NCI-H526 (cell line): ENCODE measurements around the gene MYL11.
"Not testable (repeated sequence)": the region's sequence is repeated elsewhere in the genome, so short reads cannot be mapped to it uniquely, and the experiment has no call there.

Source experiments
- DNase-seq, 2 experiments: peaks; one replicate each; lab custom pipeline; 2025; lab: John Stamatoyannopoulos, UW

The MYL11 gene, protein sequence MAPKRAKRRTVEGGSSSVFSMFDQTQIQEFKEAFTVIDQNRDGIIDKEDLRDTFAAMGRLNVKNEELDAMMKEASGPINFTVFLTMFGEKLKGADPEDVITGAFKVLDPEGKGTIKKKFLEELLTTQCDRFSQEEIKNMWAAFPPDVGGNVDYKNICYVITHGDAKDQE

DNA sequence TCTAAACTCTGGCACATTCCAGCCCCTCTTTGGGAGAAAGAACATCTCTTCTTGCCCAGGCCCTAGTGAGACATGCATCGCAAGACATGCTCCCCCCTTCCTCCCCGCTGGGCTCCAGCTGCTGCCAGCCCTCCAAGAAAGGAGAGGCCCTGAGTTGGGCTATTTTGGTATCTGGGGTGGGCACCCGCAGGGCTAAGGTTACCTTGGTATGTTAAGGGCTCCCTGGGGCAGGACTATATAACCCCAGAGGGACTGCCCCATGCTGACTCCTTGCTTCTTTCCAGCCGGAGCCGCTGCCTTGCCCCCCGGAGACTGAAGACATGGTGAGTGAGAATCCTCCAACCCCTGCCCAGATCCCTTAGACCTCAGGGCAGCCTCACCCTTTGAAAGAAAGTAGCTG lies at the start of gene MYL11:
TSS of gene MYL11 (plus strand) at position 265 of the 400 bp plus-strand sequence. CDS start at position 321, 56 bp downstream.
- no peak for DNase-seq

- peak; percentile 59 to 84 for DNase-seq
These were observed 40.1 kb upstream of the MYL11 start for GRCh38 chr16:30334473-30334989.

- peak; percentile 46 to 88 for DNase-seq
These were observed 39.5 kb upstream of the MYL11 start for GRCh38 chr16:30335028-30335597.

GRCh38 chr16:30335598-30336474 lies 38.8 kb upstream of the MYL11 start:
- DNase-seq: no peak

- not testable (repeated sequence) for DNase-seq
These were observed 36.6 kb upstream of the MYL11 start for GRCh38 chr16:30337964-30338357.

GRCh38 chr16:30338715-30339114 lies 35.9 kb upstream of the MYL11 start:
- DNase-seq: not testable (repeated sequence)

DNA sequence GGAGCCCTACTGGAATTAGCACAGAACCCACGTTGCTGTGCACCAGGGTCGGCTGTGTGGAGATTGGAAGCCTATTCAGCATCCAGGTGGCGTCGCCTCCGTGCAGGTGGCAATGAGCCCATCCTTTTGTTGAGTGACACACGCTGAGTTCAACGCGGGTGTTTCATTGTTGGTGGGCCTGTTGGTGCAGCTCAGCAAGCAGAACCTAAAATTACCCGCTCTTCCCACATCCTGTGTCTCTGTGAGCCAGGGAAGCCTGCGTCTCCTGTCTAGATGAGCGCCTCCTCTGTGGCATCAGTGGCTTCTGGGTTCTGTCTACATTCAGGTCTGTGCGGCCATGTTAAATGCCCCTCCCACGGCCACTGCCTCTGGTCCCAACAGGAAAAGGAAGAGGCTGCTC lies 34.0 kb upstream of the MYL11 start:
- DNase-seq: no peak

DNA sequence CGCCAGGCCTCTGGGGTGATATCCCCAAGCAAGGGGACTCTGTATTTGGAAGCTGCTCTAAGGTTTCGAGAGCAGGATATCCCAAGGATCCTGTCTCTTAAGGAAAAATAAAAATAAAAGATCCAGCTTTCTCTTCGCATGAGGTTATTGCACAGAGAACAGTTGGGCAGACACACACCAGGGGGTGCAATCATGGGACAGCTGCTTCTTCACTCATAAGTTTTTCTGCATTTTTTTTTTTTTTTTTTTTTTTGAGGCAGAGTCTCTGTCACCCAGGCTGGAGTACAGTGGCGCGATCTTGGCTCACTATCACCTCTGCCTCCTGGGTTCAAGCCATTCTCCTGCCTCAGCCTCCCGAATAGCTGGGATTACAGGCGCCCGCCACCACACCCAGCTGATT lies 32.6 kb upstream of the MYL11 start:
- DNase-seq: not testable (repeated sequence)

- no peak for DNase-seq
These were observed 31.7 kb upstream of the MYL11 start for GRCh38 chr16:30342751-30343490.

- not testable (repeated sequence) for DNase-seq
These were observed 31.1 kb upstream of the MYL11 start for GRCh38 chr16:30343491-30343820.

DNA sequence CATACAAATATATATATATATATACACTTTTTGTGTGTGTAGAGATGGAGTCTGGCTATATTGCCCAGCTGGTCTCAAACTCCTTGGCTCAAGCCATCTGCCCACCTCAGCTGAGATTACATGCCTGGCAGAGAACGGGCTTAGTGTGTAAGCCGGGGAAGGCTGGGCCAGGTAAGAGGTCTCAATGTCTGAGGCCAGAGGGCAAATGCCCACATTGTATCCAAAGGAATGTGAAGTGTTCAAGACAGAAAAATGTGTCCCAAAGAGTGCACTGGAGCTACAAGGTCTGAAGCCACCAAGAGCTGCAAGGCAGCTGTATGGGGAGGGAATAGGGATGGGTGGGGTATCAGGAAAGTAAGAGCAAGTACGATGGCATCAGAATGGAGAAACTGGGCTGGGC lies 28.3 kb upstream of the MYL11 start:
- DNase-seq: no peak

- no peak for DNase-seq
These were observed 26.5 kb upstream of the MYL11 start for GRCh38 chr16:30348113-30348512.

DNA sequence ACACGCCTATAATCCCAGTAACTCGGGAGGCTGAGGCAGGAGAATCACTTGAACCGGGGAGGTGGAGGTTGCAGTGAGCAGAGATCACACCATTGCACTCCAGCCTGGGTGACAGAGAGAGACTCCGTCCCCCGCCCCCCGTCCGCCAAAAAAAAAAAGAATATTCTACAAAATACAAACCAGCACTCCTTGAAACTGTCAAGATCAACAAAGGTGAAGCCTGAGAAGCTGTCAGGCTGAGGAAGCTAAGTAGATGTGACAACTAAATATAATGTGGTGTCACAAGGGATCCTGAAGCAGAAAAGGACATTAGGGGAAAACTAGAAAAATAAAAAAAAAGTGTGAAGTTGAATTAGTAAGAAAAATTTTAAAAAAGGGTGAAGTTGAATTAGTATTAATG lies 25.7 kb upstream of the MYL11 start:
- DNase-seq: no peak

DNA sequence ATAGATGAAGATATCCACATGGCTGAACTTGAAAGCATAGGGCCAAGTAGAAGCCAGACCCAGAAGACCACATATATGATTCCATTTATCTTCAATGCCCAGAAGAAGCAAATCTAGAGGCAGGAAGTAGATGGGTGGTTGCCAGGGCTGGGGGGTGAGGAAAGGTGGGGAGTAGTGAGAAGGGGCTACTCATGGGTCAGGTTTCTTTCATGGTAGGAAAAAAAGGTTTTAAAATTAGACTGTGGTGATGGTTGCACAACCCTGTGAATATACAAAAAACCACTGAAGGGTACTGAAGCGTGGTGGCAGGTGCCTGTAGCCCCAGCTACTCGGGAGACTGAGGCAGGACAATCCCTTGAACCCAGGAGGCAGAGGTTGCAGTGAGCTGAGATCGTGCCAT lies 24.9 kb upstream of the MYL11 start:
- DNase-seq: no peak

DNA sequence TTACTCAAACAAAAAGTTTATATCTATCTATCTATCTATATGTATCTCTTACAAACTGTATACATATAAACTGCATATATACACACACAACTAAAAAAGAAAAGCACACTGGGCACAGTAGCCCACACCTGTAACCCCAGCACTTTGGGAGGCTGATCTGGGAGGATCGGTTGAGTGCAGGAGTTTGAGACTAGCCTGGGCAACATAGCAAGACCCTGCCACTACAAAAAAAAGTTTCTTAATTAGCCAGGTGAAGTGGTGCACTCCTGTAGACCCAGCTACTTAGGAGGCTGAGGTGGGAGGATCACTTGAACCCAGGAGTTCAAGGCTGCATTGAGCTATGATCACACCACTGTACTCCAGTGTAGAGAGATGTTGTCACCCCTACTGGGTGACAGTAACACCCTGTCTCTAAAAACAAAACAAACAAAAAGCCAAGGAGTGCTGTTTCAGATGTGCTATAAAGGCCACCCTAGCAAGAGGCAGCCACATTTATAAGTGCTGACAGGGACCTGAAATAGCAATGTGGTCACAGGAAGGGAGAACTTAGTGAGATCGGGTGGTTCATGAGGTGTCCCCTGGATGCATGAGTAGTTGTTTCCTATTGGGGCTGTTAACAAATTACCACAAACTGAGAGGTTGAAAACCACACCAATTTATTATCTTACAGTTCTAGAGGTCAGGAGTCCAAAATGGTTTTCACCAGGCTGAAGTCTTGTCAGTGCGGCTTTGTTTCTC lies 24.3 kb upstream of the MYL11 start:
- DNase-seq: no peak

- no peak for DNase-seq
These were observed 23.6 kb upstream of the MYL11 start for GRCh38 chr16:30351001-30351441.

DNA sequence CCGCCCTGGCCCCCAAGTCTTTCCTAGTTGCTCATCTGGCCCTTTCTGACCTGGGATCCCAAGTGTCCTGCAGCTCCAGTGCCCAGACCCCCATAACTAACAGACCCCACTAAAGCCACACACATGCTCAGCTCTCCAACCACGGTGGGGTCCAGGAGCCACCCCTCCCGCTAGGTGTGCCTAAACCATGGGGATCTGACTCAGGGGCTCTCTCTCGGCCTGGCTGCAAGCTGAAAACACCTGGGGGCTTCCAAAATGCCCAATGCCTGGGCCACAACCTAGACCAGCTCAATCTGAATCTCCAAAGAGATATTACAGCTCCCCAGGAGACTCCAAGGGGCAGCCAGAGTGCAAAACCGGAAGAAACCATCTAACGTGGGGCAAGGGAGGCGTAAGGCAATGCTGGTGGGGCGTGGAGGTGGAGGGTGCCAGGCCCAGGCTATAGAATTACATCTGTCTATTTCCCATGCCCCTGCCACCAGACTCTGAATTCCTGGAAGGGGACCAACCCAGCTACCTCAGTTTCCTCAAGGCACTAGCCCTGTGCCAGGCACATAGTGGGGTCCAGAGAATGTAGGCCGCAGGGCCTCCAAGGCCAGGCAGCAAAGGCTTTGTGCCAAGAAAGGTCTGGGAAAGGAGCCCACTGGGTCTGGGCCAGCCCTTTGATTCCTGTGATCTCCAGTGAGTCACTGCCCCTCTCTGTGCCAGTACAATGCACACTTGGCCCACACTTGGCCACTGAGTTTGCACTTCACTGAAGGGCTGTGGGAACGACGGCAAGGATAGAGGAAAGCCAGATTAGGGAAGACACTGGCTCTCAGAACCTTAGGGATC lies 22.8 kb upstream of the MYL11 start:
- no peak for DNase-seq

- DNase-seq: no peak
These were observed 21.9 kb upstream of the MYL11 start for GRCh38 chr16:30352488-30353401.

DNA sequence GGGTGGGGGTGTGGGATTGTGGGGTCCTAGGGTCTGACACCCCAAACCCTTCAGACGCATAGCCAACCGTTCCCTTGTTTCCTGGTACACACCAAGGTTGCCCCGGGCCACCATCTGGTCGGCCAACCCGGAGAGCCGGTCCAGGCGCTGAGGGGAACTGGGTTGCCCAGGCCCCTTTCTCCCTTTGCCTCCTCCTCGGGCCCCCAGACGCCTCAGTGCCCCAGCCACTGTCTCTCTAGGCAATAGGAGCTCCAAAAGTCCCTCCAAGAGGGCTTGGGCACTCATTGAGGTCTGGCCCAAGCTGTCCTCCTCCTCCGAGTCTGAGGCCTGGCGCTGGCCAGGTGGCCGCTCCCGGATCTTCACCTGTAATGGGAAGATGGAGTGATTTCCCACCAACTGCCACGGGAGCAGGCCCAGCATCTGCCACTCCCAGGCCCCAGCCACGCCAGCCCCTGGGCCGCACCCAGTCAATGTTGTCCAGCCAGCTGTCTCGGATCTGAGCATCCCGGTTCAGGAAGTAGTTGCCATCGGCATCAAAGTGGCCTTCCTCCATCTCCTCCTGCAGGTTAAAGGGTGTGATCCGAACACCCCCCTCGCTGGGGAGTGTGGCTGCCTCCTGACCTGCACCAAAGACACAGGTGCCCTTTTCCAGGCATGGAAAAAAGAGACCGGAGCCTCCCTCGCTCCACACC lies 21.0 kb upstream of the MYL11 start:
- no peak for DNase-seq
